ENCODE data around the gene TEX2.

DNA sequence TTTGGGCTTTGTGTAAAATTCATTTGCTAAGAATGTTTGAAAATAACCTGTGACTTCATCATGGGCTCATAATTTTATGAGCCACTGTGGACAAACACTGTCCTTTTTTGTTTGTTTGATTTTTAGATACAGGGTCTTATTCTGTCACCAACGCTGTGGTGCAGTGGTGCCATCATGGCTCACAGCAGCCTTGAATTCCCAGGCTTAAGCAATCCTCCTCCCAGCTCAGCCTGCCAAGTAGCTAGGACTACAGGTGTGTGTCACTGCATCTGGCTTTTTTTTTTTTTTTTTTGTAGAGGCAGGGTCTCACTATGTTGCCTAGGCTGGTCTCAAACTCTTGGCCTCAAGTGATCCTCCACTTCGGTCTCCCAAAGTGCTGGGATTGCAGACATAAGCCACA lies 8.3 kb downstream of the TEX2 start:
- TF ChIP-seq, protein P1, sequence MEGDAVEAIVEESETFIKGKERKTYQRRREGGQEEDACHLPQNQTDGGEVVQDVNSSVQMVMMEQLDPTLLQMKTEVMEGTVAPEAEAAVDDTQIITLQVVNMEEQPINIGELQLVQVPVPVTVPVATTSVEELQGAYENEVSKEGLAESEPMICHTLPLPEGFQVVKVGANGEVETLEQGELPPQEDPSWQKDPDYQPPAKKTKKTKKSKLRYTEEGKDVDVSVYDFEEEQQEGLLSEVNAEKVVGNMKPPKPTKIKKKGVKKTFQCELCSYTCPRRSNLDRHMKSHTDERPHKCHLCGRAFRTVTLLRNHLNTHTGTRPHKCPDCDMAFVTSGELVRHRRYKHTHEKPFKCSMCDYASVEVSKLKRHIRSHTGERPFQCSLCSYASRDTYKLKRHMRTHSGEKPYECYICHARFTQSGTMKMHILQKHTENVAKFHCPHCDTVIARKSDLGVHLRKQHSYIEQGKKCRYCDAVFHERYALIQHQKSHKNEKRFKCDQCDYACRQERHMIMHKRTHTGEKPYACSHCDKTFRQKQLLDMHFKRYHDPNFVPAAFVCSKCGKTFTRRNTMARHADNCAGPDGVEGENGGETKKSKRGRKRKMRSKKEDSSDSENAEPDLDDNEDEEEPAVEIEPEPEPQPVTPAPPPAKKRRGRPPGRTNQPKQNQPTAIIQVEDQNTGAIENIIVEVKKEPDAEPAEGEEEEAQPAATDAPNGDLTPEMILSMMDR (IDR thresholded peaks at IDR 0.05; ENCODE audit: low read length) = no peak
- no peak for TF ChIP-seq EZH2 (IDR thresholded peaks at IDR 0.05; ENCODE audit: borderline replicate concordance, low read length)

Data from OCI-LY1 (cell line).